ENCODE results near the gene SLC29A1.

The SLC29A1 gene

DNA sequence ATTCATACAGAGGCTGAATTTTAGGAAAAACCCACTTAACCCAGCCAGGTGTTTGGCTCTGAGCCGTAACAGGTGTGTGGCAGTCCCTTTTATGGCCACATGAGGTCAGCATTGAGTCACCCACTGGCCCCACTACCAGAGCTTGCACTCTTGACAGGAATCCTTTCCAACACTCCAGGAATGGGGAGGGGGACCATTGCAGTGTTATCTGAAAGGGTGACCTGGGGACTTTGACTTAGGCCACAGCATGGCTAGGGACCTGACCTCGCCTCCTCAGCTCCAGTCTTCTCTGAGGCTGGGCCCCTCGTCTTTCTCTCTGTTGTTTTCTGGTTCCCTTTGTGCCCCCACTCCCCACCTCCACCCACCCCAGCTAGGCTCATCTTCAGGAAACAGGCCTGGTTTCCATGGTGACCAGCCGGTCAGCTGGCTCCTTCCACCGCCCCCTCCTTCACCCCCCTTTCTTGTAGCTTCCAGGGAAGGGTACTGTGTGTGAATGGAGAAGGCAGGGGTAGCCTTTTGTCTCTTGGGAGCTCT is 44.8 kb downstream of the SLC29A1 start:
- DNase-seq (ENCODE audit: low spot score), result no peak

DNA sequence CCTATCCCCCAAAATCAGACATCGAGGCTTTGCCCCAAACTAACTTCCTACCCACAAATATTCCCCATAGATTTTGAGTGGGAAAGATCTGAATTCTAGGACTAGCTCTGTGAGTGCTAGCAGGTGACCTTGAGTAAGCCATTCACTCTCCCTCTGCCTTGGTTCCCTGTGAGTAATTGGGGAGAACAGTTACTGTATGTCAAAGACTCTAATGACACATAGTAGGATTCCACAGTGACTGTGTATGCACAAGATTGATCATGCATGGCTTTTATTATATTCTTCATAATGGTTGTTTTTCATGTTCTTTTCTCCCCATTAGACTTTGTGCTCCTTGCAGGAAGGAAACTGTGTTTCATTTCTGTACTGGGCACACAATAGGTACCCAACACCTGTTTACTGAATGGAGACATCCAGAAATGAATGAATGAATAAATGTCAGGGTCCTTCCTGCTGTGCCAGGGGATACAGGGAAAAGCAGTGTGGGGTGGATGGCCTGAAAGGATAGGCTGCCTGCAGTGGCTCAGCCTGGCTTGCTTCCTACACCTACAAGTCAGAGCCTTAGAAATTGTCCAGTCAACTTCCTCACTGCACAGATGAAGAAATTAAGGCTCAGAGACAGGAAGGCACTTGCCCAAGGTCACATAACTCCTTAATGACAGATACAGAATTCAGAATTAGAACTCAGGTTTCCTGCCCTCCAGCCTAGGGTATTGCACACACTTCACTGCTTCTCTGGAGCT is 46.0 kb downstream of the SLC29A1 start:
- no peak for DNase-seq (ENCODE audit: low spot score)

- DNase-seq (ENCODE audit: low spot score), result no peak
Measured at GRCh38 chr6:44269921-44270525, 46.6 kb downstream of the SLC29A1 start, which contains the start of gene TMEM151B. Gene TMEM151B (plus strand): TSS chr6:44270450. CDS start chr6:44270743, 293 bp downstream.

- DNase-seq (ENCODE audit: low spot score), result no peak
Measured at GRCh38 chr6:44270526-44271405, 47.4 kb downstream of the SLC29A1 start.

GRCh38 chr6:44271406-44271723 is 48.0 kb downstream of the SLC29A1 start:
- DNase-seq (ENCODE audit: low spot score), result no peak

- no peak for DNase-seq (ENCODE audit: low spot score)
Measured at GRCh38 chr6:44271914-44272313, 48.5 kb downstream of the SLC29A1 start.

DNA sequence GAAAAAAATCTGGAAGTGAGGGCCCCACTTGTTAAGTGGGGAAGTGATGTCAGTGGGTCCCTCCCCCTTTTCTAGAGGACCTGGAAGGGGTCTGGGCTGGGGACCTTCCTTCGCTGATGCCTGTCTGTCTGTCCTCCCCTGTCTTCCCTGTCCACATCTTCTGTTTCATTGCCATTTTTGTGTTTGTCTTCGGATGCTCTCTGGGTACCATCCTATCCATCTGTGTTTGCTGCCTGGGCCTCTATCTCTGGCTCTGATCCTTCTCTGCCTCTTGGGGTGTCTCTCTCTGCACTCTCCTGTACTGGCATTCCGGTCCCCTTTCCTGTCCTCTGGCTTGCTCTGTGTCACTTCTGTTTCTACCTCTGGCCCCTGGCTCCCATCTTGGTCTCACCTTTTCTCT is 49.1 kb downstream of the SLC29A1 start:
- no peak for DNase-seq (ENCODE audit: low spot score)

DNA sequence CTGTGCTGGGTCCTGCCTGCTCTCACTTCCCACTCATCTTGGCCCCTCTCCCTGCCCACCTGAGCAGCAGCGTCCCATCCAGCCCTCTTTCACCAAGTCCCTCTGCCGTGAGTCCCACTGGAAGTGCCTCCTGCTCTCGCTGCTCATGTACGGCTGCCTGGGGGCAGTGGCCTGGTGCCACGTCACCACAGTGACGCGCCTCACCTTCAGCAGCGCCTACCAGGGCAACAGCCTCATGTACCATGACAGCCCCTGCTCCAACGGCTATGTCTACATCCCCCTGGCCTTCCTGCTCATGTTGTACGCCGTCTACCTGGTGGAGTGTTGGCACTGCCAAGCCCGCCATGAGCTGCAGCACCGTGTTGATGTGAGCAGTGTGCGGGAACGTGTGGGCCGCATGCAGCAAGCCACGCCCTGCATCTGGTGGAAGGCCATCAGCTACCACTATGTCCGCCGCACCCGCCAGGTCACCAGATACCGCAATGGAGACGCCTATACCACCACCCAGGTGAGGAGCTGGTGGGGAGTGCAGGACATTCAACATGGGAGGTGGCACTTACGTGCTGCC is 49.7 kb downstream of the SLC29A1 start:
- DNase-seq (ENCODE audit: low spot score), result no peak

DNA sequence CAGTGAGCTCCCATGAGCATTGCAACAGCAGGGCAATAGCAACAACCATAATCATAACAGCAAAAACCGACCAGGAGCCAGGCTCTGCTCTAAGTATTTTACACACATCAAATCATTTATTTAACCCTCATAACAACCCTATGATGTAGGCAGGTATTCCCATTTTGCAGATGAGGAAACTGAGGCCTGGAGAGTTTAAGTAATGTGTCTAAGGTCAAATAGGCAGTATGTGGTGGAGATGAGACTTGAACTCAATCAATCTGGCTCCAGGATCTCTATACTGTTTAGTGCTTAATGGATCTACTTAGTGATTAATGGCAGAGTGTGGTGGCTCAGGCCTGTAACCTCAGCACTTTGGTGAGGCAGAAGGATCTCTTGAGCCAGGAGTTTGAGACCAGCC is 50.2 kb downstream of the SLC29A1 start:
- DNase-seq (ENCODE audit: low spot score), result no peak

DNA sequence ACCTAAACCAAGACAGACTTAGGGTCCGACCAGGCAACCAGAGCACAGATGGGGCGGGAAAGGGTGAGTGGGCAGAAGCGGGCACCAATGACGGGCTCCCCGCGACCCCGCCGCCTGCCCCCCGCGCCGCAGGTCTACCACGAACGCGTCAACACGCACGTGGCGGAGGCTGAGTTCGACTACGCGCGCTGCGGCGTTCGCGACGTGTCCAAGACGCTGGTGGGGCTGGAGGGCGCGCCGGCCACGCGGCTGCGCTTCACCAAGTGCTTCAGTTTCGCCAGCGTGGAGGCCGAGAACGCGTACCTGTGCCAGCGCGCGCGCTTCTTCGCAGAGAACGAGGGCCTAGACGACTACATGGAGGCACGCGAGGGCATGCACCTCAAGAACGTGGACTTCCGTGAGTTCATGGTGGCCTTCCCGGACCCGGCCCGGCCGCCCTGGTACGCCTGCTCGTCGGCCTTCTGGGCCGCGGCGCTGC is 51.9 kb downstream of the SLC29A1 start:
- no peak for DNase-seq (ENCODE audit: low spot score)

DNA sequence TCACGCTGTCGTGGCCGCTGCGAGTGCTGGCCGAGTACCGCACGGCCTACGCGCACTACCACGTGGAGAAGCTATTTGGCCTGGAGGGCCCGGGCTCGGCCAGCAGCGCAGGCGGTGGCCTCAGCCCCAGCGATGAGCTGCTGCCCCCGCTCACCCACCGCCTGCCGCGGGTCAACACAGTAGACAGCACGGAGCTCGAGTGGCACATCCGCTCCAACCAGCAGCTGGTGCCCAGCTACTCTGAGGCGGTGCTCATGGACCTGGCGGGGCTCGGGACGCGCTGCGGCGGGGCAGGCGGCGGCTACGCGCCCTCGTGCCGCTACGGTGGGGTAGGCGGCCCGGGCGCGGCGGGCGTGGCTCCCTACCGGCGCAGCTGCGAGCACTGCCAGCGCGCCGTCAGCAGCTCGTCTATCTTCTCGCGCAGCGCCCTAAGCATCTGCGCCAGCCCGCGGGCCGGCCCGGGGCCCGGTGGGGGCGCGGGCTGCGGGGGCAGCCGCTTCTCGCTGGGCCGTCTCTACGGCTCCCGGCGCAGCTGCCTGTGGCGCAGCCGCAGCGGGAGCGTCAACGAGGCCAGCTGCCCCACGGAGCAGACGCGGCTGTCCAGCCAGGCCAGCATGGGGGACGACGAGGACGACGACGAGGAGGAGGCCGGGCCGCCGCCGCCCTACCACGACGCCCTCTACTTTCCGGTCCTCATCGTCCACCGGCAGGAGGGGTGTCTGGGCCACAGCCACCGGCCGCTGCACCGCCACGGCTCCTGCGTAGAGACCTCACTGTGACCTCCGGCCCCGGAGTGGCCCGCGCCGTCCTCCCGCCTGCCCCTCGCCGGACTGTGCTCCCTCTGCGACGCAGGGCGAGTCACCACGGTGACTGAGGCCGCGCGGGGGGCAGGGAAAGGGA is 52.6 kb downstream of the SLC29A1 start:
- DNase-seq (ENCODE audit: low spot score), result no peak

- no peak for DNase-seq (ENCODE audit: low spot score)
Measured at GRCh38 chr6:44276667-44277640, 53.6 kb downstream of the SLC29A1 start.

- DNase-seq (ENCODE audit: low spot score), result no peak
Measured at GRCh38 chr6:44277763-44278162, 54.4 kb downstream of the SLC29A1 start.

DNA sequence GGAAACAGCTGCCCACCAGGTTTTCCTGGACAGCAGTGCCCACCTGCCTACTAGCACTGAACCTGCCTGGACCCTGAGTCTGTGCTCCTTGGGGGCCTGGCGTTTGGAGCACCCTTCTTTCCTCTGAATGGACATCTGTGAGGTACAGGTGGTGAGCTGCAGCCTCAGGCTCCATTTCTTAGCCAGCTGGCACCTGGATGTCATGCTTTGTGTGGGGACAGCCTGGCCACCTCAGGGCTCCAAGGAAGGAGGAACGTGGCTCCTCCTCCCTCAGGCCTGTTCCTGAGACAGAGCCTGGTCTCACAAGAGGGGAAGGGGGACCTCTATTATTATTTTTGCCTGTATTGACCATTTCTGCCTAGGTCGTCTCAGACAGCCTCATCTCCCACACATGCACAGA is 54.9 kb downstream of the SLC29A1 start:
- no peak for DNase-seq (ENCODE audit: low spot score)

DNA sequence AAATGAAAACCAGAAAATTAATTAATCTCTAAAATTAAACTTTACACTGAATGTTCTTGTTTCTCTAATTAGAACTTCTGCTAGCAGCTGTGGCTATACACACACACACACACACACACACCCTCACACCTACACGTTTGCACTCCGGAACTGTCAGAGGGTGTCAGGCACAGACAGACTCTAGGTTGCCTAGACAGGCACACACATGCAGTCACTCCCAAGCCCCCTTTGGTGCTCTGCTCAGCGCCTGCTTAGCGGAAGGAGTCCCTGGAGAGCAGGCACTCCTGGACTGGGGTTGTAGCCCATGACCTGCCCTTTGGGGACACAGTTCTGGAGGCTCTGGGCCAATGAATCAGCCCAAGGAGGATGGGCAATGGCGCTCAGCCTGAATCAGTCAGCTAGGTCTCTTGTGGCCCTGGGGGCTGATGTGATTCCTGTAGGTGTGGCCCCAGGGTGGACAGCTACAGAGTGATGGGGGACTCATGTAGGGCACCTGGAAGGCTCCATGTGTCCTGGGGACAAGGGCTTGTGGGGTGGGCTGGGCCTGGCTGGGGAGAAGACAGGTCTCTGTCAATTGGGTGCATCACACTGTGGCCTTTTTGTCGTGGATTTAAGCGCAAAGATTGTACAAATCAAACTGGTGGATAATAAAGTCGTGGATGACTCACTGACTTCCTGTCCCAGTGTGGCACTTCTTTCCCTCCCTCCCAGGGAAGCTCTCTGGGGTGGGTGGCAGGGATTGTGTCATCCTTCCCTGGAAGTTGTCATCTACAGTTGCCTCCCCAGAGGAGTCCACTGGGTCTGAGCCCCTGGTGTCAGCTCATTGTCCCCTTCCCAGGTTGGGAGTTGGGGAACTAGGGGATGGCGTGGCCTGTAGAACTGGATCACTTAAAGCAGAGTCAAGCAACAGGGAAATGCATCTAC is 55.6 kb downstream of the SLC29A1 start:
- no peak for DNase-seq (ENCODE audit: low spot score)

All from putamen (tissue), 1 donor.